Activated CD4-positive, alpha-beta T cell treated with anti-CD3 and anti-CD28 coated beads, Interleukin-2, amount 10 ng/mL, durations not matched to agents 24 days and 14 days (primary cell): Measurements from ENCODE around the gene MRPS25. TPM values are rescaled to one million over a fixed set of nuclear protein-coding genes. Genes with fewer than 3 reads are reported as not detected.

Source experiments
- DNase-seq: peaks from one replicate; pipeline ENCODE4 v3.0.0; 2022
- H3K27ac Mint-ChIP-seq: one replicate; pipeline ENCODE4 v1.8.0; 2022; ENCODE audit warnings: mild to moderate bottlenecking, mixed read lengths
- H3K27me3 Mint-ChIP-seq: one replicate; pipeline ENCODE4 v1.8.0; 2022; ENCODE audit warnings: mixed read lengths
- H3K36me3 Mint-ChIP-seq: one replicate; pipeline ENCODE4 v1.8.0; 2022; ENCODE audit warnings: low read depth, mild to moderate bottlenecking, mixed read lengths
- H3K4me1 Mint-ChIP-seq: one replicate; pipeline ENCODE4 v1.8.0; 2021; ENCODE audit warnings: mixed read lengths
- H3K4me3 Mint-ChIP-seq: one replicate; pipeline ENCODE4 v1.8.0; 2022; ENCODE audit warnings: mild to moderate bottlenecking, moderate library complexity, mixed read lengths
- H3K9me3 Mint-ChIP-seq: one replicate; pipeline ENCODE4 v1.8.0; 2021; ENCODE audit warnings: mixed read lengths
- intact Hi-C: fragments of 100-400 bp; cut with micrococcal nuclease; formaldehyde crosslinking; loops from one replicate; pipeline ENCODE4 v1.15.1; 2023
- total RNA-seq: library from RNA; stranded (reverse); gene quantifications from 2 replicates; pipeline ENCODE4 v1.2.3, GENCODE V29; 2022

MRPS25 gene
- 103 and 114 TPM in 2 replicates for total RNA-seq

DNA sequence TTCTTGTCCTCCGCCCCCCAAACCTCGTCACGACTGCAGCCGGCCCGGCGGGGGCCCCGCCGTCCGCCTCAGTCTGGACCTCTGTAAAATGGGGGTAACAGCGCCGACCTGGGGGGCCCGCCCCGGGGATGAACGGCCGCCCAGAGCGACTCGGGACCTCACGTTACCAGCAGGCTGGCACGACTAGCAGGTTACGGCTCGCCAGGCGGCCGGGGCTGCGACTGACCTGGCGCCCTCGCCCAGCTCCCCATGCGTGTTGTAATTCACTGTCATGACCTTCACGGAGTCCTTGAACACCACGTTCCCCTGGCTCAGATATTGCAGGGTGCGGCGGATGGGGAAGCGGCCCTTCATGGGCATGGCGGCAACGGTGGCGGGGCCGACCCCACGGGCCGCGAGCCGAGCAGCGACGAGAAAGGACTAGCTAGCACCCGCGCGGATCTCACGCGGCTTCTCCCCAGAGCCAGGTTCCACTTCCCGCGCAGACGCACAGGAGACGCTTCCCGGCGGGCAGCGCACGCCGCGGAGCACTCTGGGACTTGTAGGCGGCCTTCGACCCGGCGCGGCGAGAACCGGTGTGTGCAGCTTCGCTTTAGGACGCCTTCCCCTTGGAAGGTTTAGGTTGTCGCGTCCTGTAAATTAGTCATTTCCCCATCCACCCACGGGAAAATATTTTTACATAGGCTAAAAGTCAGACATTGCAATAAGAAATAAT lies at the start of gene MRPS25:
Gene MRPS25, minus strand, starts transcription at position 481 of the 715 bp plus-strand sequence. Its CDS starts 121 bp downstream, at position 360.
- H3K4me3 Mint-ChIP-seq: peak within 1 kb of the TSS; percentile 98
- peaks cover 14% of the 10 kb centered on the region for H3K36me3 Mint-ChIP-seq
- H3K27ac Mint-ChIP-seq: peak within 1 kb of the TSS; percentile 97
- no peaks in the 10 kb centered on the region for H3K27me3 Mint-ChIP-seq
- intact Hi-C loops: loop anchor here (1.0 to 10.0 kb wide), 6 partner anchors 10 to 536 kb away; partner anchors contain the start of genes BTD, CCDC174, HACL1 and NR2C2
- H3K9me3 Mint-ChIP-seq: no peaks in the 10 kb centered on the region
- DNase-seq: peak; percentile 97
- peaks cover 15% of the 10 kb centered on the region for H3K4me1 Mint-ChIP-seq

DNA sequence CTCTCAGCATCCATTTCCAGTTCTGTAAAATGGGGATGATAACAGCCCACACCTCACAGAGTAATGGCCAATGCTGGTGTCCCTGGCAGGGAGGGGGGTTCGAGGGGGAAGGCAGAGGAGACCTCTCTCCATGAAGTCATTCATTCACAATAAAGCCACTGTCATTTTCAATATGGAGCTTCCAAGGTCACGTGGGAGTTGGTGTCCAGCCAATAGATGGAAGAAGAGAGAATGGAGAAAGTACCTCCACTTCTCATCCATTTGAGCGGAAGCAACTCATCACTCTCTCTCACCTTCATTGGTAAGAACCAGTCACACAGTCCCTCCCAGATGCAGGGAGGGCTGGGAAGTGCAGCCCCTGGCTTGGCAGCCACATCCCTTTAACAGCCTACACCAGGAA lies 48.8 kb upstream of the MRPS25 start:
- Mint-ChIP-seq H3K27me3 (peaks cover 19% of the 10 kb centered on the region), H3K4me3 (no peak overlapping the region), H3K36me3 (no peaks in the 10 kb centered on the region), H3K27ac (no peak overlapping the region), H3K4me1 (peaks cover 3% of the 10 kb centered on the region), H3K9me3 (no peaks in the 10 kb centered on the region)
- intact Hi-C loops: no loop called here
- DNase-seq: no peak

DNA sequence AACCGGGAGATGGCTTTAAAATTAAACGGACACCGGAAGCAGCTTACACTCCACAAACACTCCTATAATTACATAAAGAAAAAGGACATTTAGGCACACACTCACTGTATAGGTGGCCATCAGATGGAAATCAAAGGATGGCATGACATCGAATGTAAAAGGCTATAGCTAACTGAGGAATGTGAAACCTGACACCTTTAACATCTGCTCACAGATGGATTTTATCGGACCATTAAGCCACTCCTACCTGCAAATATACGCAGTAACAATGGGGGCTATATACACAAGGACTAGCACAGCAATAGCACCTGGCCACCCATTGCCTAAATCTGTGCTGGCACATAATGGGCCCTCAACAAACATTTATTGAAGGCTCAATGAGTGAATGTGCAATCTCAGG lies 48.4 kb upstream of the MRPS25 start:
- no peaks in the 10 kb centered on the region for H3K9me3 Mint-ChIP-seq
- peaks cover 17% of the 10 kb centered on the region for H3K27me3 Mint-ChIP-seq
- no peaks in the 10 kb centered on the region for H3K36me3 Mint-ChIP-seq
- no peak overlapping the region for H3K4me3 Mint-ChIP-seq
- intact Hi-C loops: no loop called here
- H3K27ac Mint-ChIP-seq: no peak overlapping the region
- DNase-seq: no peak
- peaks cover 1% of the 10 kb centered on the region for H3K4me1 Mint-ChIP-seq

DNA sequence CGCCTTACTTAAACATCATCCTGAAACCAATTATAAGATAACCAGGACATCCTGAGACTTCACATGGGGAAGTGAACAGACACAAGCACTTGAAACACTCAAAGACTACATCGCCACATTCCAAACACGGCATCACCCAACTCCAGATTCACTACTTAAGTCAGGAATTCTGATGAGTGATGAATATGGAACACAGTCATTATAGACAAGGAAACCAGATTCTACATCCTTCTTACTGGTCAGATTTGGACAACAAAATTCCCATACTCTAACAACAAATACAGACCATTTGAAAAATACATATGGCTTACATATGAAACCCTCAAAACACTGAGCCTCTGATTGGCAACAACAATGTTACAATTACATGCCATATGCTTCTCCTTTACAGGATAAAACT lies 46.9 kb upstream of the MRPS25 start:
- H3K36me3 Mint-ChIP-seq: no peaks in the 10 kb centered on the region
- intact Hi-C loops: no loop called here
- H3K4me1 Mint-ChIP-seq: peaks cover 8% of the 10 kb centered on the region
- H3K27ac Mint-ChIP-seq: no peak overlapping the region
- H3K27me3 Mint-ChIP-seq: peaks cover 20% of the 10 kb centered on the region
- no peak for DNase-seq
- no peaks in the 10 kb centered on the region for H3K9me3 Mint-ChIP-seq
- H3K4me3 Mint-ChIP-seq: no peak overlapping the region

DNA sequence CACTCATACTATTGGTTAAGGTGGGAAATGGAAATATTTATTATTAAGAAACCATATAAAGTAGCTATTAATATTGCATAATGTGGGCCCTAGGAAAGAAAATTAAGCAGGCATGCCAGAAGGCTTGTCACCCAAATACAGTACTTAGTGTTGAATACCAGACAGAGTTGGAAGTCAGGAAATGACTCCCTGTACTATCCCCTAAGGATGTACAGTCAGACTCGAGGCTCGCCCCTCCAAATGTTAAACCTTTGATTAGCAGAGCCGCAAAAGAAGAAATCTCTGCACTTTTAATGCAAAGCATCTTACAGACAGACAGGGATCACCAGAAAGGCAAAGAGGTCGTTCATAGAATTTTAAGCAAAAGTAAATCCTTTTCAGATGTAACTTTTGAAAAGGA lies 45.1 kb upstream of the MRPS25 start:
- H3K27ac Mint-ChIP-seq: no peak overlapping the region
- H3K27me3 Mint-ChIP-seq: peaks cover 23% of the 10 kb centered on the region
- H3K36me3 Mint-ChIP-seq: no peaks in the 10 kb centered on the region
- no peak overlapping the region for H3K4me3 Mint-ChIP-seq
- intact Hi-C loops: no loop called here
- DNase-seq: no peak
- peaks cover 8% of the 10 kb centered on the region for H3K4me1 Mint-ChIP-seq
- H3K9me3 Mint-ChIP-seq: no peaks in the 10 kb centered on the region

DNA sequence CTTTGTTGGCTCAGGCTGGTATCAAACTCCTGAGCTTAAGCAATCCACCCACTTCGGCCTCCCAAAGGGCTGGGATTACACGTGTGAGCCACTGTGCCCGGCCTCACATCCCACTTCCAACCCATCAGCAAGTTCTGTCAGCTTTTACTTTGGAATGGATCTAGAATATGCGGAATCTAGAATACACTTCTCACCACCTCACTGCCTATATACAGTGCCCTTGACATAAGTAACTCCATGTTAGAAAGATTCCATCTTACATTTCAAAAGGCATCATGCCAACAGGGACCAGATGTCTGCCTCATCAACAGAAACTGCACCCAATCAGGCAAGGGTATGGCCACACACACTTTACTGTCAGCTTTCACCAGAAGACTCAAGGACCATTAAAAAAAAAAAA lies 43.8 kb upstream of the MRPS25 start:
- H3K9me3 Mint-ChIP-seq: no peaks in the 10 kb centered on the region
- DNase-seq: no peak
- H3K4me1 Mint-ChIP-seq: peaks cover 8% of the 10 kb centered on the region
- no peaks in the 10 kb centered on the region for H3K36me3 Mint-ChIP-seq
- peaks cover 17% of the 10 kb centered on the region for H3K27me3 Mint-ChIP-seq
- intact Hi-C loops: loop anchor here (1.0 to 5.0 kb wide), 4 partner anchors 158 to 1138 kb away; no protein-coding TSS in a partner anchor
- H3K4me3 Mint-ChIP-seq: no peak overlapping the region
- H3K27ac Mint-ChIP-seq: no peak overlapping the region

DNA sequence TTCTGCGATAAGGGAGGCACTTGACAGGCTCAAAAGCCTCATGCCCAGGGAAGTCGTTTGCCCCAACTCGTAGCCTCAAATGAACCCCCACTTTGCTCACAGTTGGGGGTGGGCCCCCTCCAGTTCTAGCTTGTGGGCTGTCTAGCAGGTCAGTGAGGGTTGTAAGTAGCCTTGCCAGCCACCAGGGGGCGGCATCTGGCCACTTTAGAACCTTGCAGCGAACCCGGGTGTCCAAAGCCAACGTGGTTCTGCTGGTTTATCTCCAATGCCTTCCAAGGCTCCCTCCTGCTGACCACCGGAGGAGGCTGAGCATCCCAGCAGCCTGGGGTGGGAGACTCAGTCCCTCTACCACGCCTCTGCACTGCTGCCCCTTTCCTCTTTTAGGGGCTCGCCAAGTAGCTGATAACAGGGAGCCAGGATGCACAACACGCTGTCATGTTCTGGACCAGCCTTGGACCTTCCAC lies 43.0 kb upstream of the MRPS25 start:
- no peaks in the 10 kb centered on the region for H3K9me3 Mint-ChIP-seq
- H3K4me1 Mint-ChIP-seq: peaks cover 8% of the 10 kb centered on the region
- H3K4me3 Mint-ChIP-seq: no peak overlapping the region
- DNase-seq: peak; percentile 92
- no peak overlapping the region for H3K27ac Mint-ChIP-seq
- peaks cover 16% of the 10 kb centered on the region for H3K27me3 Mint-ChIP-seq
- H3K36me3 Mint-ChIP-seq: no peaks in the 10 kb centered on the region
- intact Hi-C loops: loop anchor here (1.0 to 5.0 kb wide), 4 partner anchors 159 to 1139 kb away; no protein-coding TSS in a partner anchor

DNA sequence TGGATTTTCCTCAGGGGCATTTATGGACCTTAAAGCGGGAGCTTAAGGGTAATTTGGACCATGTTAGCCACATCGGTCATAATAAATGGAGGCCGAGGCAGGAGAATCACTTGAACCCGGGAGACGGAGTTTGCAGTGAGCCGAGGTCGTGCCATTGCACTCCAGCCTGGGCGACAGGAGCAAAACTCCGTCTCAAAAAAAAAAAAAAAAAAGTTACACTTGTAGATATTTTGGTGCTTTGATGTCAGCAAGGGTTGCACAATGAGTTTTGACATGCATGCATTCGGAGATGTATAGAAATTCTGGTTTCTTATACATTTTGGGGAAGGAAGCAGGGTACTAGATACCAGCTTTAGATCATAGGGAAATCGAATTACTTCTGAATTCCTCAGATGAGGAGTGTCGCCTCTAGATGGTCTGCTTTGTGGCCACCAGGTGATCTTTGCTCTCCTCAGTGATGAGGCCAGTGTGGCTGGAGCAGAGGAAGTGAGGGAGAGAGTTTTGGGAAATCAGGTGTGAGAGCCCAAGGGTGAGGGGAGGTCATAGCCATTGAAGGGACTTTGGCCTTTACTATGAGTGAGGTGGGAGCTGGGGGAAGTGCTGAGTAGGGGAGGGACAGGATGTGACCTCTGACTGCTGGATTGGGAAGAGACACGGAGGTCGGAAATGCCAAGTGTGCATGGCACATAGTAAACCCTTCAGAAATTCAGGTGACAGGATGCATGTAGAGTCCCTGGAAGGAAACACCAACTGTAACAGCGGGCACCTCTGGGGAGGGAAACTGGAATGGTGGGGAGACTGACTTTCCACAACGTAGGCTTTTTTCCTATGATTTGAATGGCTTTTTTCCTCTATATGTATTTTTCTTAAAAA lies 42.2 kb upstream of the MRPS25 start:
- H3K9me3 Mint-ChIP-seq: no peaks in the 10 kb centered on the region
- peaks cover 8% of the 10 kb centered on the region for H3K4me1 Mint-ChIP-seq

DNA sequence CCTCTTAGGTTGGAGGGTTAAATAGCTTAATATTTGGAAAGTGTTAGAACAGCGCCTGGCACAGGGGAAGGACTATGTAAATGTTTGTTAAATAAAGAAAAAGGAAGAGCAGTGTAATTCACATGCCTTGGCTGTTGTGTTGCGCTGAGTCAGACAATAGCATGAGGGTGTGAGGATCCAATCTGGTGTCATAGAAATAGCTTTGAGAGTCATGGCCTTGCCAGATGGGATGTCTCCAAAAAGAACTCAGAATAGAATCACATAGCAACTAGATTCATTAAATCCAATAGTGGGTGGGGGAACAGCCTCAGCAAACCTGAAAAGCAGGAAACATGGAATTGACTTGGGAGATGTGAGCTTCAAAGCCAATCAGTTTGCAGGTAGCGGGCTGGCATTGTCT lies 37.7 kb upstream of the MRPS25 start:
- H3K27me3 Mint-ChIP-seq: peaks cover 9% of the 10 kb centered on the region
- H3K27ac Mint-ChIP-seq: no peak overlapping the region
- H3K4me3 Mint-ChIP-seq: no peak overlapping the region
- H3K36me3 Mint-ChIP-seq: peaks cover 6% of the 10 kb centered on the region
- intact Hi-C loops: no loop called here
- H3K9me3 Mint-ChIP-seq: no peaks in the 10 kb centered on the region
- DNase-seq: no peak
- peaks cover 25% of the 10 kb centered on the region for H3K4me1 Mint-ChIP-seq

More for the DNA sequence above, 42.2 kb upstream of the MRPS25 start:
- no peak overlapping the region for H3K4me3 Mint-ChIP-seq
- intact Hi-C loops: loop anchor here (5.0 kb wide), 2 partner anchors 160 to 1140 kb away; no protein-coding TSS in a partner anchor
- peaks cover 14% of the 10 kb centered on the region for H3K27me3 Mint-ChIP-seq
- H3K27ac Mint-ChIP-seq: no peak overlapping the region
- H3K36me3 Mint-ChIP-seq: no peaks in the 10 kb centered on the region
- DNase-seq: no peak

DNA sequence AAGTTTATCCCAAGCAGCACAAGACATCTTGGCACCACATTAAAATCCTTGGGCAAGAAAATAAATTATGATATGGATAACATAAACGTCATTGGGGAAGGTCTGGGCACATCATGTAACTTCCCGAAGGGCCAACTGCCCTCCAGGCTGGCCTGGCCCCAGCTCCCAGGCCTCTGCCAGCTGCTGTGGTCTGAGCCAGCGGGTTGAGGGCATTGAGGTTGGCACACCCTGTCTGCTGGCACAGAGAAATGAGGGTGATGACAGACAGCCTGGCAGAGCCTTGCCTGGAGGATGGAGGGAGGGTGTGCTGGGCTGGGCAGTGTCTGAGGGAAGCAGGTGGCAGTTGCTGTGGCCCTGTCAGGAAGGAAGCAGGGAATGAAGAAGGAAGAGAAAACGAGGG lies 37.1 kb upstream of the MRPS25 start:
- no peak for DNase-seq
- intact Hi-C loops: no loop called here
- H3K4me1 Mint-ChIP-seq: peaks cover 24% of the 10 kb centered on the region
- H3K4me3 Mint-ChIP-seq: no peak overlapping the region
- H3K36me3 Mint-ChIP-seq: peaks cover 7% of the 10 kb centered on the region
- no peaks in the 10 kb centered on the region for H3K9me3 Mint-ChIP-seq
- peaks cover 7% of the 10 kb centered on the region for H3K27me3 Mint-ChIP-seq
- no peak overlapping the region for H3K27ac Mint-ChIP-seq

DNA sequence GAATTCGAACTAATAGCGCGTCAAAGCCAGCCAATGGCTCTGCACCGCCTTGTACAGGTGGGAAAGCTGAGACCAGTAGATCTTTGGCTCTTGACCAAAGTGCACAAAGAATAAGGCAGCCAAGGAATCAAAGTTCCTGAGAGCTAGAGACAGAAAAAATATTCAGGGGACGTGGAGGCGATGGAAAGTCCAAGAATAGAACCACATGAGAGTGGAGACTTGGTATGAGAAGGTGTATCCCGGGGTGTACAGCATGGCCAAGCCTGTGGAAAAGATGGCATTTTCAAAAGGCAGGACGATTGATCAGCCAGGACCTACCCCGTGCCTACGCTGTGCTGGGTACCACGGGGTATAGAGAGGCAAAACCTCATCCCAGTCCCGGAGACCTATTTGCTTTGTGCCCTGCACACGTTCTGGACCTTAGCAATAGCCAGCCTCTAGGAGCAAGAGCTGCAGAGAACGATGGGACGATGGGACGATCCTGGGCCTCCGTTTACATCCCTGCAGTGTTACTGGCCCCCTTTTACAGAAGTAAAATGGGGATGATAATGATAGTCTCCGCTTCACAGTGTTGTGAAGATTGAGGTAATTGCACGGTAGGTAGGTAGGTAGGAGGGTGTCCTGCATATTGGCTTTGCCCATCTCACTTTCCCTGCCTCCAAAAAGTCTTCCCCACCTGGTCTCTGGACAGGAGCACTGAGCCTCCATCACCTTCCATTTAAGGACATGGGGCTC lies 34.4 kb upstream of the MRPS25 start:
- peaks cover 24% of the 10 kb centered on the region for H3K36me3 Mint-ChIP-seq
- no peak for DNase-seq
- peaks cover 29% of the 10 kb centered on the region for H3K4me1 Mint-ChIP-seq
- peak overlapping the region; percentile 93 for H3K27ac Mint-ChIP-seq
- intact Hi-C loops: loop anchor here (1.0 to 2.0 kb wide), 5 partner anchors 34 to 925 kb away; partner anchors contain the start of genes CAPN7, CCDC174 and MRPS25
- H3K9me3 Mint-ChIP-seq: no peaks in the 10 kb centered on the region
- H3K4me3 Mint-ChIP-seq: peak overlapping the region; percentile 90
- no peaks in the 10 kb centered on the region for H3K27me3 Mint-ChIP-seq

DNA sequence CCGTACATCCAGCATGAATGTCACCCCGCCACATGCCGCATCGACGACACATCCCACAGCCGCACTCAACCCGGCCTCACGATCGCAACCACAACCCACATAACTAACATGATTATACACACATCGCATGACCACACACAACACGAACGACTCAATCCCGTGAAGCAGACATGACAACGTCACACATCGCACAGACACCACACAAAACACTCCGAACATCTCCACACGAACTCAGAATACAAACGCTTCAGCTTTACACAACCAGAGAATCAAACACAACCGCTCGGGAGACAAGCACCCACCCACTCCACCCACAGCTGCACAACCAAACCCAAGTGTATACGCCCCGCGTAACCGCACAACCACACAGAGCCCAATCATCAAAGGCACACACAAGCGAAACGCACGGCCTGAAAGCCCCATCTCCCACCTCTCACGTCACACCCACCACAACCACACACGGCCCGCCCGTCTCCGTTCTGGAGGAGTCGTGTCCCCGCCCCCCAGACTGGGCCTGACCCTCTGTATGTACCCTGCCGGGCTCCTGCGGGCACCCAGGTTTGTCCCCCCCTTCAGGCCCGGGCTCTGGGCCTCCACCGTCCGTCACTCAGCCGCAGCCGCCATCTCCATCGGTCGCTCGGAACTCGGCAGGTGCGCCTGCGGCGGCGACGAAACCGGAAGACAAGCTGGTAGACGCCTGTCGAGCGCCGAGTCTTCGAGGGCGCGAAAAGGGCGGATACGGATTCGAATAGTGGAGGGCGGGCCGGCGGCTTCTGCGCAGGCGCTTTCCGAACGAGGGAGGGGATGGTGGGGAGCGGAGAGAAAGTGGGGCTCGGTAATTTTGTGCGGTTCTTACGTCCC lies 33.6 kb upstream of the MRPS25 start, which contains the start of gene RBSN:
Gene RBSN, minus strand, starts transcription at position 646 of the 861 bp plus-strand sequence. CDS start 3,028 bp downstream, outside the sequence.
- Mint-ChIP-seq H3K27me3 (no peaks in the 10 kb centered on the region), H3K36me3 (peaks cover 30% of the 10 kb centered on the region), H3K4me1 (peaks cover 29% of the 10 kb centered on the region), H3K4me3 (peak within 1 kb of the TSS; percentile 90), H3K9me3 (no peaks in the 10 kb centered on the region), H3K27ac (peak within 1 kb of the TSS; percentile 93)
- intact Hi-C loops: loop anchor here (1.0 to 2.0 kb wide), 6 partner anchors 33 to 924 kb away; partner anchors contain the start of genes CAPN7, CCDC174 and MRPS25
- DNase-seq: peak; percentile 99
